ENCODE data around the gene ECE1. TPM values are rescaled to one million over a fixed set of nuclear protein-coding genes. Genes with fewer than 3 reads are reported as not detected.

ECE1 gene
- total RNA-seq, 1 experiment from 2014 or later: 101 TPM

GRCh38 chr1:21295545-21295944 is 5.3 kb upstream of the ECE1 start:
- intact Hi-C loops (cut with micrococcal nuclease; ENCODE audit: unreplicated experiment): no loop called here
- Mint-ChIP-seq H3K9me3 (ENCODE audit: low read depth, unreplicated experiment) (no peaks in the 10 kb centered on the region), H3K27ac (ENCODE audit: unreplicated experiment) (no peak overlapping the region), H3K36me3 (ENCODE audit: insufficient read depth, unreplicated experiment) (peaks cover 4% of the 10 kb centered on the region), H3K4me1 (ENCODE audit: low read depth, unreplicated experiment) (peaks cover 44% of the 10 kb centered on the region), H3K4me3 (ENCODE audit: low read depth, unreplicated experiment) (no peak overlapping the region), H3K27me3 (ENCODE audit: unreplicated experiment) (no peaks in the 10 kb centered on the region)
- TF ChIP-seq, protein P1, sequence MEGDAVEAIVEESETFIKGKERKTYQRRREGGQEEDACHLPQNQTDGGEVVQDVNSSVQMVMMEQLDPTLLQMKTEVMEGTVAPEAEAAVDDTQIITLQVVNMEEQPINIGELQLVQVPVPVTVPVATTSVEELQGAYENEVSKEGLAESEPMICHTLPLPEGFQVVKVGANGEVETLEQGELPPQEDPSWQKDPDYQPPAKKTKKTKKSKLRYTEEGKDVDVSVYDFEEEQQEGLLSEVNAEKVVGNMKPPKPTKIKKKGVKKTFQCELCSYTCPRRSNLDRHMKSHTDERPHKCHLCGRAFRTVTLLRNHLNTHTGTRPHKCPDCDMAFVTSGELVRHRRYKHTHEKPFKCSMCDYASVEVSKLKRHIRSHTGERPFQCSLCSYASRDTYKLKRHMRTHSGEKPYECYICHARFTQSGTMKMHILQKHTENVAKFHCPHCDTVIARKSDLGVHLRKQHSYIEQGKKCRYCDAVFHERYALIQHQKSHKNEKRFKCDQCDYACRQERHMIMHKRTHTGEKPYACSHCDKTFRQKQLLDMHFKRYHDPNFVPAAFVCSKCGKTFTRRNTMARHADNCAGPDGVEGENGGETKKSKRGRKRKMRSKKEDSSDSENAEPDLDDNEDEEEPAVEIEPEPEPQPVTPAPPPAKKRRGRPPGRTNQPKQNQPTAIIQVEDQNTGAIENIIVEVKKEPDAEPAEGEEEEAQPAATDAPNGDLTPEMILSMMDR (IDR thresholded peaks at IDR 0.05; ENCODE audit: unreplicated experiment): no peak
- no peak for DNase-seq
- BruUV-seq (replicated peaks): no TSS peak
- CTCF ChIA-PET: interaction anchor here (3.0 kb wide), 1 partner anchor 29 kb away, joined by 8 read pairs; no protein-coding TSS in a partner anchor

GRCh38 chr1:21295002-21295401 is 4.7 kb upstream of the ECE1 start:
- TF ChIP-seq, protein P1 (IDR thresholded peaks at IDR 0.05; ENCODE audit: unreplicated experiment): no peak
- CTCF ChIA-PET: interaction anchor here (1.0 to 3.0 kb wide), 5 partner anchors 30 to 44 kb away, joined by 3 to 8 read pairs (median 4); no protein-coding TSS in a partner anchor
- BruUV-seq (replicated peaks): no TSS peak
- Mint-ChIP-seq H3K4me1 (ENCODE audit: low read depth, unreplicated experiment) (peaks cover 44% of the 10 kb centered on the region), H3K36me3 (ENCODE audit: insufficient read depth, unreplicated experiment) (peaks cover 5% of the 10 kb centered on the region), H3K27me3 (ENCODE audit: unreplicated experiment) (no peaks in the 10 kb centered on the region), H3K9me3 (ENCODE audit: low read depth, unreplicated experiment) (no peaks in the 10 kb centered on the region), H3K27ac (ENCODE audit: unreplicated experiment) (peak overlapping the region; percentile 69), H3K4me3 (ENCODE audit: low read depth, unreplicated experiment) (no peak overlapping the region)
- DNase-seq: no peak
- intact Hi-C loops (cut with micrococcal nuclease; ENCODE audit: unreplicated experiment): no loop called here

DNA sequence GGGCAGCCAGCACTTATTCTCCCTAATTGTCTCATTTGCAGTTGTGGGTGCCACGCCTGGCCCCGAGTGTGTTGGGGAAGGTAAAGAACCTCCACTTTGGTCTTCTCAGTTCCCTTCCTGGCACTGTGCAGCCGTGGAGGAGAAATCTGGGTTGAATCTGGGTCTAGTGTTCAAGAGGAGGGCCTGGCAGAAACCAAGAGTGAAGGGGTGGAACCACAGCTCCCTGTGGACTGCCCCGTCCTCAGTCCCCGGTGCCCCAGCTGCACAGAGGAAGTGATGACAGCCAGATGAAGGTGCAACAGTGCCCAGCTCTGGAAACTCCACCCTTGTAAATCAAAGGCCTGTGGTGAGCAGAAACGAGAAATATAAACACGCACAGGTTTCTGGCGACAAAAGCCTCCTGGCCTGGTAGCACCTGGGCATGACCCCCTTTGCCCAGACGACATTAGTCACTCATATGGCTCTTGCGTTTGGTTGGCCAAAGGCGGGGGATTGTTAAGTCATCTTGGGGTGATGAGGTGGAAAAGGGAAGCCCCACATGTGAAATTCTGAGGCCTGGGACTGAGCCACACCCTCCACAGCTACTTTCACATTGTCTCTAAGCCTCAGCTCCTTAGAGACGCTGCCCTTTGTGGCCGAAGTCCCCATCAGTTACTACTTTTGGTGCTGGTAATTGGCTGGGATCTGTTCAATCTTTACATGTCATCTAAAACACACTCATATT is 4.2 kb upstream of the ECE1 start:
- no peaks in the 10 kb centered on the region for H3K27me3 Mint-ChIP-seq (ENCODE audit: unreplicated experiment)
- TSS peak; percentile 38 for BruUV-seq (replicated peaks)
- H3K4me3 Mint-ChIP-seq (ENCODE audit: low read depth, unreplicated experiment): peak overlapping the region; percentile 37
- peaks cover 44% of the 10 kb centered on the region for H3K4me1 Mint-ChIP-seq (ENCODE audit: low read depth, unreplicated experiment)
- TF ChIP-seq, protein P1 (IDR thresholded peaks at IDR 0.05; ENCODE audit: unreplicated experiment): no peak
- peaks cover 9% of the 10 kb centered on the region for H3K36me3 Mint-ChIP-seq (ENCODE audit: insufficient read depth, unreplicated experiment)
- intact Hi-C loops (cut with micrococcal nuclease; ENCODE audit: unreplicated experiment): loop anchor here (5.0 kb wide), 1 partner anchor 43 kb away; no protein-coding TSS in a partner anchor
- no peaks in the 10 kb centered on the region for H3K9me3 Mint-ChIP-seq (ENCODE audit: low read depth, unreplicated experiment)
- peak; percentile 47 for DNase-seq
- H3K27ac Mint-ChIP-seq (ENCODE audit: unreplicated experiment): peak overlapping the region; percentile 69
- CTCF ChIA-PET: interaction anchor here (0.7 to 3.0 kb wide), 6 partner anchors 31 to 74 kb away, joined by 3 to 8 read pairs (median 4); no protein-coding TSS in a partner anchor

DNA sequence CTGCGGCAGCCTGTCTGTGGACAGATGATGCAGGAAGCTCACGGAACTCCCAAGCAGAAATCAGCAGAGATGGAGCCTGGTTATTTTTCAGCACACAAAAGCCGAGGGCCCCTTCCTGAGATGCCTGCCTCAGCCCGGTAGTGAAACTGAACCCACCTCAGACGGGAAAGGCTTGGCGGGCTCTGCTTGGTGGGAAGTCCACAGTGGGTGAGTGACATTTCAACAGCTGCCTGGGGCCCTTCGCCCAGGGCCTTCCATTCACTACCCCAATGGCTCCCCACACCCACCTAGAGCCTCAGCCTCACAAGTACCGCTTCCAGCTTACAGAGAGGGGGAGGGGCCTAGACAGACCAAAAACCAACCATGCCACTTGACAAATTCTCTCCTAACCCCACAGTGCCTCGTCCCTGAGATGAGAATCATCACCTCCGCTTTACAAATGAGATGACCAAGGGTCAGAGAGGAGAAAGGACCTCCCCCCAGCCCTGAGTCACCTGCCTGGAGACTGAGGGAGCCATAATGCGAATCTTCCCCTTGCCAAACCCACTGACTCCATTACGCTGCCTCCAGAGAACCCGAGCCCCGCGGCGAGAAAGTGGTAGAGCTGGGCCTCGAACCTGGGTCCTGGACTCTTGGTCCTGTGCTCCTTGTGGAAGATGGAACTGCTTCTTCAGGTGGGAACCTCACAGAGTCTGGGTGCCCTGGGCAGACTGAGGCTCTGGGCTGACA is 3.4 kb upstream of the ECE1 start:
- peak overlapping the region; percentile 37 for H3K4me3 Mint-ChIP-seq (ENCODE audit: low read depth, unreplicated experiment)
- H3K36me3 Mint-ChIP-seq (ENCODE audit: insufficient read depth, unreplicated experiment): peaks cover 14% of the 10 kb centered on the region
- intact Hi-C loops (cut with micrococcal nuclease; ENCODE audit: unreplicated experiment): loop anchor here (5.0 kb wide), 1 partner anchor 44 kb away; no protein-coding TSS in a partner anchor
- peak overlapping the region; percentile 69 for H3K27ac Mint-ChIP-seq (ENCODE audit: unreplicated experiment)
- DNase-seq: no peak
- CTCF ChIA-PET: interaction anchor here (0.7 to 3.0 kb wide), 5 partner anchors 31 to 75 kb away, joined by 3 to 8 read pairs (median 3); no protein-coding TSS in a partner anchor
- H3K27me3 Mint-ChIP-seq (ENCODE audit: unreplicated experiment): no peaks in the 10 kb centered on the region
- no TSS peak for BruUV-seq (replicated peaks)
- H3K4me1 Mint-ChIP-seq (ENCODE audit: low read depth, unreplicated experiment): peaks cover 38% of the 10 kb centered on the region
- H3K9me3 Mint-ChIP-seq (ENCODE audit: low read depth, unreplicated experiment): no peaks in the 10 kb centered on the region
- TF ChIP-seq, protein P1 (IDR thresholded peaks at IDR 0.05; ENCODE audit: unreplicated experiment): no peak
